ENCODE measurements around the gene COX10.
"Not testable (repeated sequence)": the region's sequence is repeated elsewhere in the genome, so short reads cannot be mapped to it uniquely, and the experiment has no call there.

Gene COX10

DNA sequence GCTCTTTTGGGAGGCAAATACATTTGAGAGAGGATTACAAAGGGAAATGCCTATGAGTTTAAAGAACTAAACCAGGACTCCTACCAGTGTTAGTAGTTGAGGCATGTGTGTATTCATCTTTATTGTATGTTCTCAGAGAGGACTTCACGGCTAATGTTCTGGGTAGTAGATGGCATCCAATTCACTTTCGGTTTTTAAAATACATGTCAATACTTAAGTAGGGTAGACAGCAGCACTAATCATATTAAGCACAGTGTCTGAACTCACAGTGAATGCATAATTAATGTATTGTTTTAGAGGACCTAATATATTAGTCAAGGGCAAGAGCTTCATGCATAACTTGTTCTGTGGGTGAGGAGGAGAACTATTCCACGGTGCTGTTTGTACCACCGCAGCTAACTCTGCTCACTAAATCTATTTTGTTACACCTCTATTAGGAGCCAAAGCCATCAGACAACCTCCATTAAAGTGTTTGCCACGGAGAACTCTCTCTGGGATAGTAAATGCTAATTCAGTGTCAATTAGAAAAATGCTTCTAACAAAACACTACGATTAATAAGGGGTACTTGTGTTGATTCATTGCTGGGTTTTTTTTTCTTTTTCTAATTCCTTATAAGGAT is 56.3 kb downstream of the COX10 start:
- no peak for DNase-seq

DNA sequence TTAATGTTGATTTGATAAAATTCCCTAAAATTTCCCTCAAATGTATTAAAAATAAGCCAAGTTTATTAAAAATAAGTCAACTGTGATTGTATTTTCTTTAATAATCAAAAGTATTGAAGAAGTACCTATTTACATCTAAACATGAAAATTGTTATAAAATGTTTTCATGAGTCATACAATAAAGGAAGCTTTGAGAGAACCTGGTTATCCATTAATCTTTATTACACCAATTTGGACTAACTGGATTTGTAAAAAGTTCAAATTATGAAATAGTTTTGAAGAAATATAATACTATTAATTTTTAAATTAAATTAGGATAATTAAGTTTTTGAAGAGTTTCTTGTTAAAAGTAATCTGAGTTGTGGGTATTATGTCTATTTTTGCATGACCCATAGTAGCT is 63.8 kb downstream of the COX10 start:
- no peak for DNase-seq

DNA sequence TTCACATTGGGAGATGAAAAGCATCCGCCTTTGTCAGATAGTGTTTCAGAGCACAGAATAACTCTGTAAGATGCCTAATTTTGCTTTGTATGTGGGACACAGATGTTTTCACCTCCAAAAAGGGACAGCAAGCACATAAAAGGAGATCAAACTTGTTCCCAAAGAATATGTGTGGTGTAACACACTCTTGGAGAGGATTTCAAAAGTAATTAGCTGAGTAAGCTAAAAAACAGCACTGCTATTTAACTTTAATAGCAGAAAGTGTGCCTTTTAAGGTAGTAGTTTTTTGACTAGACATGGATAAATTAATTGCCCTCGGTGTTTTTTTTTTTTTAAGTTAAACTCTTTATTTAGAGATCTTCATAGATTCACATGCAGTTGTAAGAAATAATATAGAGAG is 65.2 kb downstream of the COX10 start:
- DNase-seq = no peak

GRCh38 chr17:14135906-14136590 is 66.7 kb downstream of the COX10 start:
- no peak for DNase-seq

- DNase-seq = no peak
Measured at GRCh38 chr17:14138649-14139048, 69.3 kb downstream of the COX10 start.

- DNase-seq = no peak
Measured at GRCh38 chr17:14143688-14144087, 74.4 kb downstream of the COX10 start.

- DNase-seq = no peak
Measured at GRCh38 chr17:14144508-14144907, 75.2 kb downstream of the COX10 start.

DNA sequence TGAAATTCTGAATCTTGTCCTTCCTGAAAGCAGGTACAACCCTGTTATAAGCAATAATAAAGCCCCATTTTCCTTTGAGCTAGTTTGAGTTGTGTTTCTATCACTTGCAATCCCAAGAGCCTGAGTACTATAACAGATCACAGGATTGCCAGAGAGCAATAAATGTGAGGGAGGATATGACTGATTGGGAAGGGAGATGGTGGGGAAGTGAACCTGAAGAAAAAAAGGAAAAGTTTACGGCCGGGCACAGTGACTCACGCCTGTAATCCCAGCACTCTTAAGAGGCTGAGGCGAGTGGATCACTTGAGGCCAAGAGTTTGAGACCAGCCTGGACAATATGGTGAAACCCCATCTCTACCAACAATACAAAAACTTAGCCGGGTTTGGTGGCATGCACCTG is 80.4 kb downstream of the COX10 start:
- DNase-seq = no peak

GRCh38 chr17:14150619-14151018 is 81.3 kb downstream of the COX10 start:
- no peak for DNase-seq

GRCh38 chr17:14152721-14153120 is 83.4 kb downstream of the COX10 start:
- no peak for DNase-seq

DNA sequence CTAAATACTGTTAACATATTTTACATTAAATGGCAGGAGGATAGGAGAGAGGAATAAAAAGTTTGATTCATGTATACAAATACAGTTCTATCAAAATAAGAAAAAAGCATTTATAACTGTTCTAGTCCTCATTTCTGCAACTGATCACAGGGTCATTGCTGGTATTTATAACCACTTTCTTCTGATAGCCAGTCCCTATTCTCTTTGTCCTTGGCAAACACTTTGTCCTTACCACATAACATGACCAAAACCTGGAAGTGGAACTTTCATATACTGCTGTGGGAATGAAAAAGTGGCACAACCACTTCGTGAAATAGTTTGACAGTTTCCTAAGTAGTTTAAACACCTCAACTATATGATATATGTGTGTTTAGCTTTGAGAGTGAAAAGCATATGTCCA is 84.1 kb downstream of the COX10 start:
- DNase-seq = no peak

- DNase-seq = peak; percentile 46
Measured at GRCh38 chr17:14156689-14157088, 87.4 kb downstream of the COX10 start.

GRCh38 chr17:14157822-14158221 is 88.5 kb downstream of the COX10 start:
- DNase-seq = no peak

DNA sequence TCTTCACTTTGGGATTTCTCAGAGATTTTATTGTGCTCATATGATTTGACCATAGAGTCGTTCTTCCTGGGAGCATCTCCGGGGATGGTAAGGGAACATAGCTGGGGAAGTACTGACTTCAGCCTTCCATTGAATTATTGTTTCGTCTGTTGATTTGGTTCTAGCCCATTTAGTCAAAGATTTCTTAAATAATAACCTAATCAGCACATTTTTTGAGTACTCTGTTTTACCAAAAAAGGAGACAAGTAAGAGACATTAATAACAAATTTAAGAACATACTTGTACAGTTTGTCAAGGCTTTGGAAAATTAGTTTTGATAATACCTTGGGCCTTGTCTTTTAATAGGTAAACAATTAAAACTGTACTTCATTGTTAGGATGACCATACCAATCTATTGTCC is 89.4 kb downstream of the COX10 start:
- no peak for DNase-seq

DNA sequence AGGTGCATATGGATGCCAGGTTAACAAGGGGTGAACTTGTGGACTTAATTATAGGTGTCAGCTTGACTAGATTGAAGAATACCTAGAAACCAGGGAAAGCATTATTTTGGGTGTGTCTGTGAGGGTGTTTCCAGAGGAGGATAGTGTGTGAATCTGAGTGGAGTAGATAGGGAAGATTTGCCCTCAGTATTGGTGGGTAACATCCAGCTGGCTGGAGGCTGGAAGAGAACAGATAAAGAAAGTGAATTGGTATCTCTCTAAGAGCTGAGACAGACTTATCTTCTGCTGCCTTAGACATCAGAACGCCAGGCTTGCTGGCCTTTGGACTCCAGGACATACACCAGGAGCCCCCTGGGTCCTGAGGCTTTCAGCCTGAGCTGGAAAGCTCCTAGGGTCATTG is 92.1 kb downstream of the COX10 start:
- DNase-seq = no peak

DNA sequence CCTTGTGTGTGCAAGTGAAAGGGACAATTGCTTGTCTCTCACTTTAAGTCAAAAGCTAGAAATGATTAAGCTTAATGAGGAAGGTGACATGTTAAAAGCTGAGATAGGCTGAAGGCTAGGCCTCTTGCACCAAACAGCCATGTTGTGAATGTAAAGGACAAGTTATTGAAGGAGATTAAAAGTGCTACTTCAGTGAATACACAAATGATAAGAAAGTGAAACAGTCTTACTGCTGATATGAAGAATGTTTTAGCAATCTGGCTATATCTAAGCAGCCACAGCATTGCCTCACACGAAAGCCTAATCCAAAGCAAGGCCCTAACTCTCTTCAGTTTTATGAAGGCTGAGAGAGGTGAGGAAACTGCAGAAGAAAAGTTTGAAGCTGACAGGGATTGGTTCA is 96.3 kb downstream of the COX10 start:
- DNase-seq = no peak

- DNase-seq = not testable (repeated sequence)
Measured at GRCh38 chr17:14167831-14168230, 98.5 kb downstream of the COX10 start.

GRCh38 chr17:14168582-14168981 is 99.3 kb downstream of the COX10 start:
- DNase-seq = no peak

DNA sequence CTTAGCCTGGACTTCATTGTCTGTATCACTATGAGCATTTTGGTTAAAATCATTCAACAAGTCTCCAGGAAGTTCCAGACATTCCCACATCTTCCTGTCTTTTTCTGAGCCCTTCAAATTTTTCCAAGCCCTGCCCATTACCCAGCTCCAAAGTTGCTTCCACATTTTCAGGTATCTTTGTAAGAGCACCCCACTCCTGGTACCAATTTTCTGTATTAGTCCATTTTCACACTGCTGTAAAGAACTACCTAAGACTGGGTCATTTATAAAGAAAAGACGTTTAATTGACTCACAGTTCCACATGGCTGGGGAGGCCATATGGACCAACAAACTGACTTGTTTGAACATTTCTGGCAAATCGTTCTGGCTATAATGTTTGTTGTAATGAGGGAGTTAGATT is 100.0 kb downstream of the COX10 start:
- no peak for DNase-seq

DNA sequence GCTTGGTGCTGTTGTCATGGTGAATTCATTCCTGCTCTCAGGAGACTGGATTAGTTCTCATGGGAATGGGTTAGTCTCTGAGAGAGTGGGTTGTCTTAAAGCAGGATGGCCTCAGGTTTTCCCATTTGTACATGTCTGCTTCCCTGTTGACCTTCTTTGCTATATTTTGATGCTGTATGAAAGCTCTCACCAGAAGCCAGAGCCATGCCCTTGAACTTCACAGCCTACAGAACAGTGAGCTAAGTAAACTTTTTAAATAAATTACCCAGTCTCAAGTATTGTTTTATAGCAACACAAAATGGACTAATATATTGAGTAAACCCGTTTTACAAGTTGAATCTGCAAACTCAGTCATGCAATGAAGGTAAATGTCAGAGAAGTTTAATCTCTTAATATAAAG is 100.6 kb downstream of the COX10 start:
- no peak for DNase-seq

DNA sequence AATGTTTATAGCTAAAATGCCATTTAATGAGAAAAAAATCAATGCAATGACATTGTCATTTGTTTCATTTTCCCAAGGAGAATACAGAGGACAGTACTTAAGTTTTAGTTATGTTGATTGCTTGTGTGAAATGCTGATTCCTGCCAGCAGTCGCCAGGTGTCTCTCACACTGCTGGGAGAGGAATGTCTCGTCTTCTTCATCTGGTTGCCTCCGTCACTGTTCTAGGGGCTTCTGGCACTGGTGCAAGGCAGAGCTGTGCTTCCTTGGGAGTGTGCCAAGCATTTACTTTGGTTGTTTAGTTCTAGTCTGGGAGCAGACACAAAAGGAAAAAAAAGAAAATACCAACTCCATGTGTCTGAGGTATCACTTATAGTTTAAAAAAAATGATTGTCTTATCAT is 107.7 kb downstream of the COX10 start:
- not testable (repeated sequence) for DNase-seq

GRCh38 chr17:14177801-14178200 is 108.5 kb downstream of the COX10 start:
- DNase-seq = not testable (repeated sequence)

GRCh38 chr17:14179951-14180350 is 110.6 kb downstream of the COX10 start:
- DNase-seq = not testable (repeated sequence)

DNA sequence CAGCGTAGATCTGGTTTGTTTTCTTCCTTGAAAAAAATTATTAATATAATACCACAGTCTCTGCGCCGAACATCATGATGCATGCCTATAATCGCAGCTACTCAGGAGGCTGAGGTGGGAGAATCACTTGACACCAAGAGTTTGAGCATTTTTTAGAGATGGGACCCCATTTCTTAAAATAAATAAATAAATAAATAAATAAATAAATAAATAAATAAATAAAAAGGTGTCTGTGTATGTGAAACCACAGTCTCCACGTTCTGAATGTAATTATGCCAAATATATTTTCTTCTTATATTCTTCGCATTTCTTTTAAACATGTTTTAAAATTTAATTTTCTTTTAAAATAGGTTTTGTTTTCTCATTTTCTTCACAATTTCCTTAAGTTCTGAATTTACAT is 112.8 kb downstream of the COX10 start:
- DNase-seq = not testable (repeated sequence)

- not testable (repeated sequence) for DNase-seq
Measured at GRCh38 chr17:14184536-14184935, 115.2 kb downstream of the COX10 start.

Measured in SIG-M5 (cell line).